GM12874 (cell line): ENCODE measurements around the gene CUL9.

ENCODE experiments used
- CTCF ChIP-seq: IDR thresholded peaks from 2 replicates; pipeline ENCODE4 v1.5.1; 2011; ENCODE audit warnings: low read depth, mild to moderate bottlenecking, control low read depth, low read length, moderate library complexity; ENCODE audit not compliant: insufficient read depth

CUL9 gene

GRCh38 chr6:43183441-43183840 is 1.4 kb downstream of the CUL9 start:
- TF ChIP-seq CTCF: no peak

GRCh38 chr6:43184268-43184985 is 2.4 kb downstream of the CUL9 start:
- TF ChIP-seq CTCF: no peak

GRCh38 chr6:43185391-43185985 is 3.5 kb downstream of the CUL9 start:
- TF ChIP-seq CTCF: no peak

- no peak for TF ChIP-seq CTCF
Measured at GRCh38 chr6:43186019-43186418, 4.0 kb downstream of the CUL9 start.

- TF ChIP-seq CTCF: no peak
Measured at GRCh38 chr6:43186706-43187105, 4.7 kb downstream of the CUL9 start.

- TF ChIP-seq CTCF: no peak
Measured at GRCh38 chr6:43187821-43188220, 5.8 kb downstream of the CUL9 start.

- no peak for TF ChIP-seq CTCF
Measured at GRCh38 chr6:43188426-43188825, 6.4 kb downstream of the CUL9 start.
